Measurements from ENCODE around the gene PDE4D.

GRCh38 chr5:59831326-59832010, 62.1 kb downstream of the PDE4D start:
- TF ChIP-seq POLR2A (IDR thresholded peaks at IDR 0.05) (no peak), CTCF (IDR thresholded peaks at IDR 0.05) (no peak)
